ENCODE measurements around the gene YIF1B. TPM values are rescaled to one million over a fixed set of nuclear protein-coding genes. Genes with fewer than 3 reads are reported as not detected.

The YIF1B gene
- total RNA-seq, 2 donors from 2014 or later = 70.3 TPM

DNA sequence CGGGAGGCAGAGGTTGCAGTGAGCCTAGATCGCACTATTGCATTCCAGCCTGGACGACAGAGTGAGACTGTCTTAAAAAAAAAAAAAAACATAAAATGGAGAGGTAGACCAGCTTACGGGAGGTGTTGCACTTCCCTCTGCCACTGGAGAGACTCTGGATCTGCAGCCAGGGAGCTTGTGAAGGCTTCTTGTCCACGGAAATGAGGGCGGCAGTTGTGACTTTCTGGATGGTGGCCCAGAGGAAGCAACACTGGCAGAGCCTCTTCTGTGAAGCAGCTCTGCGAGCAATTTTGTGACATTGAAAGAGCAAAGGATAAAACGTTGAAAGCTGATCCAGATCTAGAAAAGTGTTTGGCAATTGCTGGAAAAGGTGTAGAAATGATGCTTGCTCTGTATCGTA, 41.0 kb downstream of the YIF1B start:
- ATAC-seq (replicated peaks in 1 of 2) = no peak
- peaks cover 14% of the 10 kb centered on the region for H3K4me1 Mint-ChIP-seq (ENCODE audit: low read depth)
- peaks cover 0 to 2% of the 10 kb centered on the region in 2 donors for H3K36me3 Mint-ChIP-seq (ENCODE audit: insufficient read depth in 2 of 2)

DNA sequence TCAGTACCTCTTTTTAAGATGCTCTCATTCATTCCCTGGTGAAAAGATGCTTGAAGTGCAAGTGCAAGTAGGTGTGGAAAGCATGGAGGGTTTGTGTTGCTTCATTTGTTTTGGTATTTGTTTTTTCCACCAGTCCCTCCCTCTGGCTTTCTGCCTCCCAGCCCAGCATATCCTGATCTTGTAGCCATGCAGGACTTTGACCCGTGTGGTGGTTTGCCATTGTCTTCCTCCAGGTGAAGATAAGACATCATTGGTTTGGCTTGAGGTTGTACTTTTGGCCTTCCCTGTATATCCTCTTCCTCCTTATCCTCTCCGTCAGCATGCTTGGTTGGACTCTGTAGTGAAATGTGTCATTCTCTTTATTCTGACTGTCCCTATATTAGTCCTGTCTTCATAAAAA, 42.2 kb downstream of the YIF1B start:
- H3K27ac Mint-ChIP-seq = no peak overlapping the region
- no peaks in the 10 kb centered on the region for H3K9me3 Mint-ChIP-seq
- H3K4me3 Mint-ChIP-seq = no peak overlapping the region
- no peak for DNase-seq
- H3K27me3 Mint-ChIP-seq (ENCODE audit: low read depth) = no peaks in the 10 kb centered on the region
- H3K36me3 Mint-ChIP-seq (ENCODE audit: insufficient read depth in 2 of 2) = peaks cover 0 to 2% of the 10 kb centered on the region in 2 donors
- ATAC-seq (replicated peaks in 1 of 2) = no peak
- peaks cover 23% of the 10 kb centered on the region for H3K4me1 Mint-ChIP-seq (ENCODE audit: low read depth)

More for the DNA sequence above, 41.0 kb downstream of the YIF1B start:
- Mint-ChIP-seq H3K27ac (no peak overlapping the region), H3K27me3 (ENCODE audit: low read depth) (no peaks in the 10 kb centered on the region), H3K4me3 (no peak overlapping the region), H3K9me3 (no peaks in the 10 kb centered on the region)
- DNase-seq = no peak

DNA sequence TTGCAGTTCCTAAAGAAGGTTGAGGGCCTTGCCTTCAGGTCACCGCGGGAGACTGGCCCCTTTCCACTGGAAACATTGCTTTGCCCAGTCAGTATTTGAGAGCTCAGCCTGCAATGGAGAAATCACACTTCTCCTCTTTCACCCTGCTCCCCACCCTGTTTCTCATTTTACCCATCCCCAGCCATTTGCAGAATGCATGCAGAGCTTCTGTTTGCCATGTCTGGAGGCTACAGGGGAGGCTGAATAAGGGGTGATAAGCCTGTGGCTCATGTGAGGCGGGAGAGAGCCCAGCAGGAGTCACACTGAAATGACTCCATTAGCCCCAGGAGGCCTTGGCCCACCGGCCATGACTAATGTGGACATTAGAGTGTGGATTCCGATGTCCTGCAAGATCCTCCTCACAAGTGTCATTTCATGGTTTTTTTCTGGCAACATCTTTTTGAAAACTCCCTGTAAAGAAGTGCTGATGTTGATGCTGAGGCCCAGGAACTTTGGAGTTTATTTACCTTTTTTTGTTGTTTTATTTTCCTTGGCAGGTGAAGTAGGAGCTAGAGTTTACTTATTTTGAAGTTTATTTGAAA, 45.1 kb downstream of the YIF1B start:
- H3K27ac Mint-ChIP-seq = no peak overlapping the region
- peaks cover 51% of the 10 kb centered on the region for H3K4me1 Mint-ChIP-seq (ENCODE audit: low read depth)
- ATAC-seq (replicated peaks in 1 of 2) (peak in 1 of 2 donors; percentile 5), DNase-seq (no peak)
- peaks cover 0 to 5% of the 10 kb centered on the region in 2 donors for H3K36me3 Mint-ChIP-seq (ENCODE audit: insufficient read depth in 2 of 2)
- no peaks in the 10 kb centered on the region for H3K27me3 Mint-ChIP-seq (ENCODE audit: low read depth)
- H3K9me3 Mint-ChIP-seq = no peaks in the 10 kb centered on the region
- no peak overlapping the region for H3K4me3 Mint-ChIP-seq

DNA sequence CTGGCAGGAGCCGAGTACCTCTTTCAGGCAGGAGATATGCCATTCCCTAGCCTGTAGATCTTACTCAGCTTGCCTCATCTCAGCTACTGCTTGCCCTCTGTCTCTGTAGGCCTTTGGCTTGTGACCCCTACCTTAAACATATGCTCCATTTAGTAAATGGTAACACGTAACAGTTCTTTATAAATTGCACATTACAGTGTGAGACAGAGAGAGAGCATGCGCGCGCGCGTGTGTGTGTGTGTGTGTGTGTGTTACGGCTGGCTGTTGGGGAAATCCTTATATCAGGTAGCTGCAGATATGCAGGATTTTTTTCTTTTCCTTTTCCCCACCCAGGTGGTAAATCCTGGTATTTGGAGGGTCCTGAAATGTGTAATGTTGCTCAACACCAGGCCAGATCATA, 47.2 kb downstream of the YIF1B start:
- H3K9me3 Mint-ChIP-seq = no peaks in the 10 kb centered on the region
- peaks cover 65% of the 10 kb centered on the region for H3K4me1 Mint-ChIP-seq (ENCODE audit: low read depth)
- H3K27ac Mint-ChIP-seq = no peak overlapping the region
- no peak overlapping the region for H3K4me3 Mint-ChIP-seq
- H3K27me3 Mint-ChIP-seq (ENCODE audit: low read depth) = no peaks in the 10 kb centered on the region
- peaks cover 2 to 9% of the 10 kb centered on the region in 2 donors for H3K36me3 Mint-ChIP-seq (ENCODE audit: insufficient read depth in 2 of 2)
- DNase-seq (no peak), ATAC-seq (replicated peaks in 1 of 2) (no peak)

DNA sequence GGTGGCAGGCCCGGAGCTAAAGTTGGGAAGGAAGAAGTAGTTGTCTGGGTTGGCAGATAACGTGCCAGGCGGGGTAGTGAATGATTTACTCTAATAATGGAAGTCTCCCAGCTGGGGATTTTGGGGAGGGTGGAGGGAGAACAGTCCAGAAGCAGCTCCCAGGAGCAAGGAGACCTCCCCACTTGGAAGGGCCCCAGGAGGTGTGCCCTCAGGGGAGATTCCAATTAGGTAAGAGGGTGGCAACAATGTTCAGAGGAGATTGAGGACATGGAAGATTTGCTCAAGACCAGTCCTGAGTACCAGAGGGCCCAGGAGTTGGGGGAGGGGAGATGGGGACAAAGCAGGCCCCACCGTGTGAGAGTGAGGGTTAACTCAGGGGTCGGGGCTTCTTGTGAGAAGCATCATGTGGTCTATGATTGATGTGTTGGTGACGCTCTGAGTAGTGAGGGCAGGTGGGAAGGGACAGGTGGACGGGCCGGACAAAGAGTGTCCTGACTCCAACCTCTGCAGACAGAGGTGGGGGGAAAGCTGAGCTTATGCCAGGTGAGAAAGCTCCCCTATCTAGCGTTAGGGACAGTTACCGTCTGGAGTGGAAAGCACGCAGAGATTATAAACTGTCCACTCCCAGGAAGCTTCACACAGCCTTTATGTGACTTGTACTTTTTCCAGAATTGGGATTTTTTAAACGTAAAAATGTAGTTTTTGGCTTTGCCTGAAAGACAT, 47.8 kb downstream of the YIF1B start:
- DNase-seq (no peak), ATAC-seq (replicated peaks in 1 of 2) (no peak)
- no peaks in the 10 kb centered on the region for H3K9me3 Mint-ChIP-seq
- peak overlapping the region in 1 of 2 donors; percentile 24 for H3K4me3 Mint-ChIP-seq
- H3K4me1 Mint-ChIP-seq (ENCODE audit: low read depth) = peaks cover 71% of the 10 kb centered on the region
- H3K36me3 Mint-ChIP-seq (ENCODE audit: insufficient read depth in 2 of 2) = peaks cover 2 to 9% of the 10 kb centered on the region in 2 donors
- no peak overlapping the region for H3K27ac Mint-ChIP-seq
- no peaks in the 10 kb centered on the region for H3K27me3 Mint-ChIP-seq (ENCODE audit: low read depth)

DNA sequence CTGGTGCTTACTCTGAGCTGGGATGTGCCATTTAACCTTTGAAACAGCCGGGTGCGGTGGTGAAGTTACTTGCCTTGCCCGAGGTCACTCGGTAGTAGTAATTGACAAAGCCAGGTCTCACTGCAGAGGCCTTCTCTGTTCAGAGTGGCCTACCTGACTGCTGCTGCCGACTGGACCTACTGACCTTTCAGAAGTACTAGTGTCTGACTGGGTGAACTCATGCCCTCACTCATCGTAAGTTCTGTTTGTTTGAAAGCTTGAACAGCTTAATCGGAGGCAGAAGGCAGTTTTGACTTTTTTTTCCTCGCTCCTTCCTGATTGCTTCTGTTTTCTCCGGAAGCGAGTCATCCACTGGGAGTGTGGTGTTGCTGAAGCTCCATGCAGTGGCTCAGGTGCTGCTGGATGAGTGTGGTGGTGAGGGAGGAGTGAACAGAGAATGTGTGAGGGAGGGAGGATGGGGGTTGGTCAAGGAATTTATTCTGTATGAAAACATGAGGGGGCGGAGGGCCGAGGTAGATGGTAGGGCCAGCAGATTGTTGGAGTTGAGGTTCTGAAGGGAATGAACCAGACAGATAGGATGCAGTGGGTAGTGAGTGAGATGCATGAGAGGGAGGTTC, 48.7 kb downstream of the YIF1B start:
- H3K9me3 Mint-ChIP-seq = no peaks in the 10 kb centered on the region
- H3K4me3 Mint-ChIP-seq = peak overlapping the region; percentile 15 to 85

DNA sequence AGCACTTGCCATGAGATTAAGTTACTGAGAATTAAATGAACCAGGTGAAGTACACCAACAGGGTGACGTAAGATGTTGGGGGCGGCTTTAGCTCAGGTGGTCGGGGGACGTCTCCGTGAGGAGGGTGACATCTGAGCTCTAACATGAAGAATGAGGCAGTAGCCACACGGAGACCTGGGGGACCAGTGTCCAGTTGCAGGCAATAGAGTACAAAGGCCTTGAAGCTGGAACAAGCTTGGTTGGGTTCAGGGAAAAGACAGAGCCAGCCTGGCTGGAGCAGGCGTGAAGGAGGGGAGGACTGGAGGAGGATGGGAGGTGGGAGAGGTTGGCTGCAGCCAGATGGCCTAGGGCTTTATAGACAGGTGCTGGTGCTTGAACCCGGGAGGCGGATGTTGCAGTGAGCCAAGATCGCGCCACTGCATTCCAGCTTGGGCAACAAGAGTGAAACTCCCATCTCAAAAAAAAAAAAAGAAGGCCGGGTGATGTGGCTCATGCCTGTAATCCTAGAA, 49.8 kb downstream of the YIF1B start:
- Mint-ChIP-seq H3K36me3 (ENCODE audit: insufficient read depth in 2 of 2) (peaks cover 2 to 9% of the 10 kb centered on the region in 2 donors), H3K4me1 (ENCODE audit: low read depth) (peaks cover 72% of the 10 kb centered on the region), H3K27ac (peak overlapping the region; percentile 90), H3K4me3 (peak overlapping the region; percentile 85 to 94), H3K9me3 (no peaks in the 10 kb centered on the region), H3K27me3 (ENCODE audit: low read depth) (no peaks in the 10 kb centered on the region)
- no peak for ATAC-seq (replicated peaks in 1 of 2)
- DNase-seq = no peak

More for the DNA sequence above, 48.7 kb downstream of the YIF1B start:
- Mint-ChIP-seq H3K36me3 (ENCODE audit: insufficient read depth in 2 of 2) (peaks cover 2 to 9% of the 10 kb centered on the region in 2 donors), H3K27me3 (ENCODE audit: low read depth) (no peaks in the 10 kb centered on the region), H3K27ac (no peak overlapping the region), H3K4me1 (ENCODE audit: low read depth) (peaks cover 74% of the 10 kb centered on the region)
- DNase-seq (no peak), ATAC-seq (replicated peaks in 1 of 2) (no peak)

DNA sequence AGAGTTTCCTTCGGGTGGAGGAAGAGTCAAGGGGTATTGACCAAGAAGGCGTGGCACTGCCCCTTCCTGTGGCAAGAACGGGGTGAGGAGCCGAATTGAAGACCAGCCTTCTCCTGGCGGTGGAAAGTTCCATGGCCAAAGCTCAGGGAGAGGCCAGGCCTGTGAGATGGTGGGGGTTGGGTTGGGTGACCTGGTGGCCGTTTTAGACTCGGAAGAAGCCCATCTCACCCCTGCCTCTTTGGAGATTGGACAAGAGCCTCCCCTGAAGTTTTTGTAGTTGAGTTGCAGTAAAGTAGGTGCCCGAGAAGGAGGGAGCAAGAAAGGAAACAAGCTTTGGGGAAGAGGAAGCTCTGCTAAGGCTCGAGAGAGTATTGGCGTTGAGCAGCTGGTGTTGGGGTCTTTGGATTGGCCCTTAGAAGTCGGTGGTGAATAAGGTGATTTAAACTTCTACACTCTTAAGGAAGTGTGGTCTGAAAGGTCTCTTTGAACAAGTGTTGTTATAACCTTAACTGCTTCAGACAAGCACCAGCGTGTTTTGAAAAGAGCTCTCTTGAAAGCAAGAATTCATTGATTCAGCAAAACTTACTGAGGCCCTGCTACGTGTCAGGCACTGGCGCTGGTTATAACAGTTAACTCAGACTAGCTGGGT, 50.4 kb downstream of the YIF1B start:
- no peak for ATAC-seq (replicated peaks in 1 of 2)

DNA sequence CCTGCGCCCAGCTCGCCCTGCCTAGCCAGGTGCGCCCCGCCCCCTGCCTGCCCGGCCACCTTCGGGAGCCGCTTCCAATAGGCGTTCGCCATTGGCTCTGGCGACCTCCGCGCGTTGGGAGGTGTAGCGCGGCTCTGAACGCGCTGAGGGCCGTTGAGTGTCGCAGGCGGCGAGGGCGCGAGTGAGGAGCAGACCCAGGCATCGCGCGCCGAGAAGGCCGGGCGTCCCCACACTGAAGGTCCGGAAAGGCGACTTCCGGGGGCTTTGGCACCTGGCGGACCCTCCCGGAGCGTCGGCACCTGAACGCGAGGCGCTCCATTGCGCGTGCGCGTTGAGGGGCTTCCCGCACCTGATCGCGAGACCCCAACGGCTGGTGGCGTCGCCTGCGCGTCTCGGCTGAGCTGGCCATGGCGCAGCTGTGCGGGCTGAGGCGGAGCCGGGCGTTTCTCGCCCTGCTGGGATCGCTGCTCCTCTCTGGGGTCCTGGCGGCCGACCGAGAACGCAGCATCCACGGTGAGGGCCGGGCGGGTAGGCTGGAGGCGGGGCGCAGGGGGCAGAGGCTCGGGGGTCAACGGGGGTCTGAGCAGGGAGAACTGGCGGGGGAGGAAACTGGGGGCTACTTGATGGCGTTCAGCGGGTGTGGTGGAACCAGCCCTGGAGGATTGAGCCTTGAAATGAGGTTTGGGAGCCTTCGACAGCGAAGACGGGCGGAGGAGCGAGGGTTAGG, 51.1 kb downstream of the YIF1B start, which contains the start of gene SPINT2:
TSS of gene SPINT2 (plus strand) at position 88 of the 727 bp plus-strand sequence. CDS start at position 408, 320 bp downstream.
- Mint-ChIP-seq H3K4me3 (peak within 1 kb of the TSS; percentile 85 to 96), H3K27ac (peak within 1 kb of the TSS; percentile 95), H3K36me3 (ENCODE audit: insufficient read depth in 2 of 2) (peaks cover 2 to 9% of the 10 kb centered on the region in 2 donors), H3K4me1 (ENCODE audit: low read depth) (peaks cover 59% of the 10 kb centered on the region), H3K27me3 (ENCODE audit: low read depth) (no peaks in the 10 kb centered on the region), H3K9me3 (no peaks in the 10 kb centered on the region)
- DNase-seq = peak; percentile 60 to 71
- ATAC-seq (replicated peaks in 1 of 2) = peak; percentile 63 to 64

More for the DNA sequence above, 50.4 kb downstream of the YIF1B start:
- Mint-ChIP-seq H3K4me1 (ENCODE audit: low read depth) (peaks cover 66% of the 10 kb centered on the region), H3K36me3 (ENCODE audit: insufficient read depth in 2 of 2) (peaks cover 2 to 9% of the 10 kb centered on the region in 2 donors), H3K4me3 (peak overlapping the region; percentile 85 to 94), H3K9me3 (no peaks in the 10 kb centered on the region), H3K27me3 (ENCODE audit: low read depth) (no peaks in the 10 kb centered on the region), H3K27ac (peak overlapping the region; percentile 90)
- DNase-seq = peak in 1 of 2 donors; percentile 6

DNA sequence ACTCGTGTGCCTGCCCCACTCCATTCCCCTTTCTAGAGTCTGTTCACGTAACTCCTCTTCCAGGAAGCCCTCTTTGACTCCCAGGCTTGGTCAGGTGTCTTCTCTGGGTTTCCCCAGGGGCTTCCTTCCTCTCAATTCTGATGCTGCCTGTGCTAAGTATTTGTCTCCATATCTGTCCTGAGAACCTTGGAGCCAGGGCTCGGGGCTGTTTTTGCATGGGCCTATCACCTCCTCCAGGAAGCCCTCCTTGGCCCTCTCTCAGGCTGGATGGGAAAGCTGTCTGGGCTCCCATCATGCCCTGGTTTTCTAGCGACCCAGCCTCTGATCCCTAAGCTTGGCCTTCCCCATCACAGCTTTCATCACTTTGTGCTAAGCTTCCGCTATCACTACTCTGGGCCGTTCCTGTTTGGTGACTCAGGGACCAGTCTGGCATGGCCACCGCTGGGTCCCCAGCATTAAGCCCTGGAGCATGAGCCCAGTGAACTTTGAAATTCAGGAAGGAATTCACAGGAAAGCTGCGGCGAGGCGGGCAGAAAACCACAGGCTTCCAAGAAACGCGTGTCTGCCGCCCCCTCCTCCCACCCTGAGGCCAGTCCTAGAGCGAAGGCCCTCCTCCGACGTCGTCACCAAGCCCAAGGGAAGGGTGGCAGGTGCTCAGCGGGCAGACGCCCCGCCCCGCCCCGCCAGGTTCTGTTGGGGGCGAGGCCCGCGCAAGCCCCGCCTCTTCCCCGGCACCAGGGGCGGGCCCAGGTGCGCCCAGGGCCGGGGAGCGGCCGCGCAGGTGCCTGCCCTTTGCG, 51.9 kb downstream of the YIF1B start:
- H3K9me3 Mint-ChIP-seq = no peaks in the 10 kb centered on the region
- peak overlapping the region; percentile 95 for H3K27ac Mint-ChIP-seq
- peak; percentile 82 to 88 for DNase-seq
- peak; percentile 85 to 86 for ATAC-seq (replicated peaks in 1 of 2)
- H3K27me3 Mint-ChIP-seq (ENCODE audit: low read depth) = no peaks in the 10 kb centered on the region
- peaks cover 2 to 9% of the 10 kb centered on the region in 2 donors for H3K36me3 Mint-ChIP-seq (ENCODE audit: insufficient read depth in 2 of 2)
- peaks cover 55% of the 10 kb centered on the region for H3K4me1 Mint-ChIP-seq (ENCODE audit: low read depth)
- H3K4me3 Mint-ChIP-seq = peak overlapping the region; percentile 85 to 96

DNA sequence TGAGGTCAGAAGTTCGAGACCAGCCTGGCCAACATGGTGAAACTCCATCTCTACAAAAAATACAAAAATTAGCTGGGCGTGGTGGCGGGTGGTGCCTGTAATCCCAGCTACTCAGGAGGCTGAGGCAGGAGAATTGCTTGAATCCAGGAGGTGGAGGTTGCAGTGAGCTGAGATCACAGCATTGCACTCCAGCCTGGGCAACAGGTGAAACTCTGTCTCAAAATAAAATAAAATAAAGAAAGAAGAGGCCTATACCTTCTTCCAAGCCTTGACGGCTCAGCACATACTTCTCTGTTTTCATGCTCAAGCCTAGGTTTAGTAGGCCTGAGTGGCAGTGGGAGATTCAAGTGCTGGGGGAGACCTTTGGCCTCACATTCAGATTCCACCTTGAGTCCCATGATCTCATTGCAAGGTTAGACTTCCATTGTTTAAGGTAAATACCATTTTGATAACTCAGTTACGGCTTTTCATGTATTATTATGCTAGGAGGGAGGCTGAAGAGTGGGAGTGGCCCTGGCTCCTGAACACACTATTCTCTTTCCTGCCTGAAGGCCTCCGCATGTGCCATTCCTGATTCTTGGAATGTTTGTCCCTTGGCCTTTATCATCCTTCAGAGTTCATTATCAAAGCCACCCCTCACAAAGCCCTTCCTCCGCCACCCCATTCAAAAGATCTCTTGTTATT, 53.0 kb downstream of the YIF1B start:
- DNase-seq = no peak
- Mint-ChIP-seq H3K4me1 (ENCODE audit: low read depth) (peaks cover 43% of the 10 kb centered on the region), H3K9me3 (no peaks in the 10 kb centered on the region), H3K4me3 (peak overlapping the region; percentile 49 to 85), H3K27me3 (ENCODE audit: low read depth) (no peaks in the 10 kb centered on the region), H3K27ac (no peak overlapping the region), H3K36me3 (ENCODE audit: insufficient read depth in 2 of 2) (peaks cover 2 to 9% of the 10 kb centered on the region in 2 donors)
- no peak for ATAC-seq (replicated peaks in 1 of 2)
